K562 (cell line): ENCODE data around the gene SYNGR3. TPM values are rescaled to one million over a fixed set of nuclear protein-coding genes. Genes with fewer than 3 reads are reported as not detected.

Experiments
- ATAC-seq: fragments of 200-7000 bp; cut with Tn5 transposase; 3 replicates; pipeline ENCODE4 v1.9.1; 2020; ENCODE audit warnings: moderate library complexity
- BruUV-seq: library from RNA; stranded (reverse); fragments of 400-500 nt; replicated peaks from 2 replicates; lab custom pipeline; 2021; lab: Mats Ljungman, UMichigan
- CTCF ChIA-PET: fragments of 300-600 bp; formaldehyde crosslinking; extraction: SDS; loops from one replicate; lab custom pipeline; 2021; ENCODE audit warnings: low intra/inter-chr PET ratio; lab: Yijun Ruan, JAX
- POLR2A ChIA-PET: fragments of 300-600, 350-650 bp; sonication (Branson Sonifier 250); formaldehyde crosslinking; extraction: SDS; loops from one replicate; lab custom pipeline; 2021; ENCODE audit warnings: antibody characterized with exemption, inconsistent platforms; lab: Yijun Ruan, JAX
- DNase-seq, 4 experiments: peaks; one replicate each; pipeline versions ENCODE4 v3.0.0 to v3.0.0-alpha.2; 2011 to 2018; ENCODE audit warnings: low spot score in 3 of 4, mixed read lengths in 3 of 4; ENCODE audit errors: extremely low read depth in 1 of 4
- FAIRE-seq: peaks from 2 replicates; lab custom pipeline; 2011; peaks lifted over from hg19 to GRCh38; lab: Jason Lieb, UNC
- H2AFZ ChIP-seq: 2 replicates; pipeline ENCODE4 v1.6.0; 2011; ENCODE audit warnings: low read depth, low read length, control low read depth, inconsistent platforms
- H3K27ac ChIP-seq: fragments of 200-600 bp; 3 replicates; pipeline ENCODE4 v1.8.0; 2011; ENCODE audit warnings: low read depth, mild to moderate bottlenecking, control low read depth, inconsistent platforms, low read length, moderate library complexity, mixed read lengths; ENCODE audit errors: extremely low read depth
- H3K27me3 ChIP-seq, 2 experiments: fragments of 300-600 bp in 1 of 2; 2 replicates in 1 of 2; 3 replicates in 1 of 2; pipeline versions ENCODE4 v1.6.0 to v1.8.0; 2011; ENCODE audit warnings: inconsistent platforms in 2 of 2, low read length in 2 of 2, mild to moderate bottlenecking in 1 of 2, mixed read lengths in 1 of 2, moderate library complexity in 1 of 2; ENCODE audit not compliant: control insufficient read depth in 2 of 2, insufficient read depth in 2 of 2
- H3K36me3 ChIP-seq: fragments of 300-600 bp; 3 replicates; pipeline ENCODE4 v1.8.0; 2011; ENCODE audit warnings: mild to moderate bottlenecking, low read length, inconsistent platforms; ENCODE audit not compliant: control insufficient read depth, insufficient read depth
- H3K4me1 ChIP-seq, 2 experiments: fragments of 200-600 bp in 1 of 2; replicated peaks in 1 of 2; 2 replicates in 1 of 2; 3 replicates in 1 of 2; pipeline versions ENCODE4 v1.5.1 to v1.8.0; 2011; ENCODE audit warnings: inconsistent platforms in 2 of 2, low read length in 2 of 2, mild to moderate bottlenecking in 1 of 2, mixed read lengths in 1 of 2, moderate library complexity in 1 of 2; ENCODE audit not compliant: control insufficient read depth in 2 of 2, insufficient read depth in 2 of 2
- H3K4me2 ChIP-seq: 2 replicates; pipeline ENCODE4 v1.6.1; 2011; ENCODE audit warnings: low read length, control low read depth, inconsistent platforms, mixed read lengths; ENCODE audit not compliant: insufficient read depth
- H3K4me3 ChIP-seq: fragments of 200-600 bp; sonication (generic), shearing (Covaris generic); 2 replicates; pipeline ENCODE4 v1.5.1; 2016; ENCODE audit warnings: control low read depth, inconsistent platforms
- H3K79me2 ChIP-seq: fragments of 200-600 bp; 3 replicates; pipeline ENCODE4 v1.8.0; 2011; ENCODE audit warnings: low read length, inconsistent platforms; ENCODE audit not compliant: control insufficient read depth, insufficient read depth
- H3K9ac ChIP-seq, 2 experiments: 2 replicates each; pipeline versions ENCODE4 v1.6.0 to v1.6.1; 2011; ENCODE audit warnings: low read depth in 2 of 2, low read length in 2 of 2, control low read depth in 1 of 2, inconsistent platforms in 1 of 2, mild to moderate bottlenecking in 1 of 2, mixed read lengths in 1 of 2; ENCODE audit not compliant: insufficient read depth in 1 of 2
- H3K9me1 ChIP-seq: one replicate; pipeline ENCODE4 v1.6.0; 2011; ENCODE audit warnings: inconsistent platforms, mild to moderate bottlenecking, low read length, moderate library complexity; ENCODE audit not compliant: control insufficient read depth, insufficient read depth
- H3K9me3 ChIP-seq: replicated peaks from 2 replicates; pipeline ENCODE4 v1.5.1; 2011; ENCODE audit warnings: low read depth, low read length, inconsistent platforms; ENCODE audit not compliant: control insufficient read depth, insufficient read depth
- H4K20me1 ChIP-seq: replicated peaks from 2 replicates; pipeline ENCODE4 v1.6.1; 2011; ENCODE audit warnings: low read length, inconsistent platforms, mixed read lengths; ENCODE audit not compliant: control insufficient read depth, insufficient read depth
- EGR1 ChIP-seq: fragments of 450-650 bp; conservative IDR thresholded peaks from 2 replicates; pipeline ENCODE4 v1.6.1; 2017; ENCODE audit warnings: mild to moderate bottlenecking
- GABPB2 ChIP-seq: fragments of 250-450 bp; sonication (Bioruptor Pico); conservative IDR thresholded peaks from 2 replicates; pipeline ENCODE4 v1.5.1; 2021; ENCODE audit warnings: mild to moderate bottlenecking
- HOXB6 ChIP-seq: fragments of 250-450 bp; sonication (Bioruptor Pico); IDR thresholded peaks from 2 replicates; pipeline ENCODE4 v1.5.1; 2022; ENCODE audit warnings: mild to moderate bottlenecking, borderline replicate concordance
- MAFG ChIP-seq: fragments of 450-650 bp; conservative IDR thresholded peaks from 2 replicates; pipeline ENCODE4 v1.6.1; 2016; ENCODE audit warnings: missing genetic modification characterization, missing compliant biosample characterization
- POLR2A ChIP-seq: fragments of 450-650 bp; conservative IDR thresholded peaks from 2 replicates; pipeline ENCODE4 v1.6.1; 2016
- POLR2G ChIP-seq: fragments of 200-400 bp; formaldehyde crosslinking; IDR thresholded peaks from 2 replicates; pipeline ENCODE4 v1.6.1; 2017; ENCODE audit warnings: low read depth, mild to moderate bottlenecking, antibody characterized with exemption, low read length, moderate library complexity
- XRCC4 ChIP-seq: IDR thresholded peaks from one replicate; pipeline ENCODE4 v1.6.1; 2011; ENCODE audit not compliant: insufficient read depth, insufficient read length; ENCODE audit errors: extremely low read depth
- ZNF263 ChIP-seq: sonication (generic); formaldehyde crosslinking; IDR thresholded peaks from 2 replicates; pipeline ENCODE4 v1.8.0; 2022; ENCODE audit warnings: mild to moderate bottlenecking, missing genetic modification reagents, borderline replicate concordance
- ZNF354B ChIP-seq: fragments of 250-450 bp; sonication (Bioruptor Pico); IDR thresholded peaks from 2 replicates; pipeline ENCODE4 v1.4.0; 2020
- ZNF644 ChIP-seq: fragments of 200-800 bp; sonication (Bioruptor generic); IDR thresholded peaks from 2 replicates; pipeline ENCODE4 v1.6.1; 2016; ENCODE audit warnings: low read depth, missing genetic modification characterization, missing compliant biosample characterization
- WGBS: fragments of 100-300 bp; shearing (Covaris generic); methylation state at CpG from one replicate; pipeline ENCODE4 v1.1.6; 2016; ENCODE audit warnings: low coverage, mixed read lengths; ENCODE audit not compliant: insufficient coverage; ENCODE audit errors: missing lambda C conversion rate; 5-methylcytosine and 5-hydroxymethylcytosine counted together
- in situ Hi-C: fragments of 300-500 bp; cut with MboI; formaldehyde crosslinking; loops from 4 replicates; pipeline ENCODE4 v1.15.0; 2018; ENCODE audit warnings: inconsistent platforms, mixed read lengths
- intact Hi-C: fragments of 100-400 bp; cut with micrococcal nuclease; formaldehyde crosslinking; loops from 2 replicates; pipeline ENCODE4 v1.14.2; 2022
- polyA plus RNA-seq, 8 experiments: library from polyadenylated mRNA; depleted of rRNA in 4 of 8; stranded (reverse) in 5 of 8; unstranded in 3 of 8; fragments of >200 nt; fragmentation: Nextera tagmentation in 2 of 8; fragmentation: Illumina TruSeq in 1 of 8; extraction: Ambion mirVana in 2 of 8; extraction: Trizol in 1 of 8; gene quantifications; 2 replicates each; pipeline versions ENCODE4 v1.2.1 to v1.2.3, GENCODE V29; 2011 to 2014; ENCODE audit warnings: inconsistent platforms in 1 of 8, missing spikeins in 1 of 8
- total RNA-seq, 7 experiments: library from RNA; depleted of rRNA in 6 of 7; stranded (reverse); fragments of >200 nt in 6 of 7; fragmentation: Illumina TruSeq in 2 of 7; extraction: Trizol in 2 of 7; gene quantifications; 2 replicates each; pipeline versions ENCODE4 v1.2.1 to v1.2.3, GENCODE V29; 2011 to 2021; ENCODE audit warnings: low replicate concordance in 1 of 7
- TF ChIP-seq, protein P1 (sequence below), 2 experiments: fragments of 450-650 bp in 1 of 2; sonication (generic) in 1 of 2; formaldehyde crosslinking in 1 of 2; IDR thresholded peaks in 1 of 2; conservative IDR thresholded peaks in 1 of 2; 2 replicates each; pipeline versions ENCODE4 v1.6.1 to v1.8.1; 2016 to 2023; ENCODE audit warnings: mild to moderate bottlenecking in 2 of 2, moderate library complexity in 2 of 2, inconsistent platforms in 1 of 2, missing genetic modification reagents in 1 of 2
- TF ChIP-seq, protein P2 (sequence below): sonication (generic); formaldehyde crosslinking; IDR thresholded peaks from 2 replicates; pipeline ENCODE4 v1.8.1; 2023; ENCODE audit warnings: mild to moderate bottlenecking, missing genetic modification reagents
- TF ChIP-seq, protein P3 (sequence below): fragments of 250-450 bp; sonication (Bioruptor Pico); IDR thresholded peaks from 2 replicates; pipeline ENCODE4 v1.8.0; 2022; ENCODE audit warnings: moderate library complexity, mild to moderate bottlenecking, inconsistent platforms
- TF ChIP-seq, protein P4 (sequence below): fragments of 250-450 bp; sonication (Bioruptor Pico); IDR thresholded peaks from 2 replicates; pipeline ENCODE4 v1.8.0; 2022; ENCODE audit warnings: moderate library complexity, mild to moderate bottlenecking, inconsistent platforms

SYNGR3 gene
- total and polyA plus RNA-seq, 9 of the 15 experiments (the other 6 are each of a cell fraction or from before 2014, with no cell fraction given): 3.7 to 69.2 (median 36.3) TPM

DNA sequence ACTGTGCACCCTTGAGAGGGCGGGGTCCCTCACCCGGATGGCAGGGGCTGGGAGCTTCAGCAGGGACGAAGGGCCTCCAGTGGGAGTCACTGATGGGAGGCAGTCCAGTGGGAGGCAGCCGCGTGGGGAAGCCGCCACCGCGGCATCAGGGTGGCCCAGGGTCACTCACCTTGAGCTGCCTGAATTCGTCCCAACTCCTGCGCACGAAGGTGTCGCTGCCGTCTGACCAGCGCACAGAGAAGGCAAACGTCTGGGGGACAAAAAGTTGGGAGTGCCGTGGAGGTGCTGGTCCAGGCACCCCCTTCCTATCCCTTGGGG is 9.0 kb upstream of the SYNGR3 start:
- Histone ChIP-seq H3K79me2 (peaks cover 13% of the 10 kb centered on the region), H3K9ac (peak overlapping the region in 1 of 2 experiments; percentile 70; a peak in 2 of 4 replicates), H3K4me2 (no peak overlapping the region), H3K9me3 (no peaks in the 10 kb centered on the region), H3K4me3 (no peak overlapping the region), H2AFZ (no peak overlapping the region), H3K4me1 (peaks cover 6 to 84% of the 10 kb centered on the region in 2 experiments; a peak in 4 of 5 replicates), H3K9me1 (no peaks in the 10 kb centered on the region), H3K36me3 (peaks cover 44% of the 10 kb centered on the region; the same call in 2 of the 3 replicates), H3K27me3 (no peaks in the 10 kb centered on the region), H4K20me1 (no peaks in the 10 kb centered on the region), H3K27ac (no peak overlapping the region)
- BruUV-seq: no TSS peak
- POLR2A ChIA-PET: interaction anchor here (0.9 to 10.2 kb wide), 3 partner anchors 9 to 17 kb away, joined by 3 to 103 read pairs (median 16); partner anchors contain the start of genes RNF151, RPS2 and TBL3
- CTCF ChIA-PET: no interaction called here
- FAIRE-seq (no peak), DNase-seq (no peak), ATAC-seq (no peak)
- in situ Hi-C loops (no loop called here), intact Hi-C loops (no loop called here)
- TF ChIP-seq ZNF354B: no peak
- TF ChIP-seq HOXB6 (CRISPR knock-in tag): no peak
- TF ChIP-seq, protein P1, sequence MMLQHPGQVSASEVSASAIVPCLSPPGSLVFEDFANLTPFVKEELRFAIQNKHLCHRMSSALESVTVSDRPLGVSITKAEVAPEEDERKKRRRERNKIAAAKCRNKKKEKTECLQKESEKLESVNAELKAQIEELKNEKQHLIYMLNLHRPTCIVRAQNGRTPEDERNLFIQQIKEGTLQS (IDR thresholded peaks at IDR 0.05): no peak
- TF ChIP-seq, protein P1 (CRISPR knock-in tag; conservative IDR thresholded peaks at IDR 0.05): no peak
- TF ChIP-seq EGR1: no peak
- TF ChIP-seq POLR2A: peak; percentile 32; the same call in 1 of the 2 replicates
- TF ChIP-seq POLR2G: peak; percentile 62
- no peak for TF ChIP-seq XRCC4
- no peak for TF ChIP-seq GABPB2 (CRISPR knock-in tag)
- TF ChIP-seq, protein P2, sequence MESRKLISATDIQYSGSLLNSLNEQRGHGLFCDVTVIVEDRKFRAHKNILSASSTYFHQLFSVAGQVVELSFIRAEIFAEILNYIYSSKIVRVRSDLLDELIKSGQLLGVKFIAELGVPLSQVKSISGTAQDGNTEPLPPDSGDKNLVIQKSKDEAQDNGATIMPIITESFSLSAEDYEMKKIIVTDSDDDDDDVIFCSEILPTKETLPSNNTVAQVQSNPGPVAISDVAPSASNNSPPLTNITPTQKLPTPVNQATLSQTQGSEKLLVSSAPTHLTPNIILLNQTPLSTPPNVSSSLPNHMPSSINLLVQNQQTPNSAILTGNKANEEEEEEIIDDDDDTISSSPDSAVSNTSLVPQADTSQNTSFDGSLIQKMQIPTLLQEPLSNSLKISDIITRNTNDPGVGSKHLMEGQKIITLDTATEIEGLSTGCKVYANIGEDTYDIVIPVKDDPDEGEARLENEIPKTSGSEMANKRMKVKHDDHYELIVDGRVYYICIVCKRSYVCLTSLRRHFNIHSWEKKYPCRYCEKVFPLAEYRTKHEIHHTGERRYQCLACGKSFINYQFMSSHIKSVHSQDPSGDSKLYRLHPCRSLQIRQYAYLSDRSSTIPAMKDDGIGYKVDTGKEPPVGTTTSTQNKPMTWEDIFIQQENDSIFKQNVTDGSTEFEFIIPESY: peak; percentile 90; the same call in 1 of the 2 replicates
- no peak for TF ChIP-seq ZNF263 (CRISPR knock-in tag)
- no peak for TF ChIP-seq MAFG (tag)
- no peak for TF ChIP-seq ZNF644
- TF ChIP-seq, protein P3, sequence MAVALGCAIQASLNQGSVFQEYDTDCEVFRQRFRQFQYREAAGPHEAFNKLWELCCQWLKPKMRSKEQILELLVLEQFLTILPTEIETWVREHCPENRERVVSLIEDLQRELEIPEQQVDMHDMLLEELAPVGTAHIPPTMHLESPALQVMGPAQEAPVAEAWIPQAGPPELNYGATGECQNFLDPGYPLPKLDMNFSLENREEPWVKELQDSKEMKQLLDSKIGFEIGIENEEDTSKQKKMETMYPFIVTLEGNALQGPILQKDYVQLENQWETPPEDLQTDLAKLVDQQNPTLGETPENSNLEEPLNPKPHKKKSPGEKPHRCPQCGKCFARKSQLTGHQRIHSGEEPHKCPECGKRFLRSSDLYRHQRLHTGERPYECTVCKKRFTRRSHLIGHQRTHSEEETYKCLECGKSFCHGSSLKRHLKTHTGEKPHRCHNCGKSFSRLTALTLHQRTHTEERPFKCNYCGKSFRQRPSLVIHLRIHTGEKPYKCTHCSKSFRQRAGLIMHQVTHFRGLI (CRISPR knock-in tag): no peak
- TF ChIP-seq, protein P4, sequence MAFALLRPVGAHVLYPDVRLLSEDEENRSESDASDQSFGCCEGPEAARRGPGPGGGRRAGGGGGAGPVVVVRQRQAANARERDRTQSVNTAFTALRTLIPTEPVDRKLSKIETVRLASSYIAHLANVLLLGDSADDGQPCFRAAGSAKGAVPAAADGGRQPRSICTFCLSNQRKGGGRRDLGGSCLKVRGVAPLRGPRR: no peak
- 43% methylated on average over 16 of the region's 16 CpGs for WGBS
